KOPT-K1 (cell line): Measurements from ENCODE around the gene ZNF692.

Experiments used
- H3K27ac ChIP-seq: fragments of 200-600 bp; sonication (generic); 2 replicates; pipeline ENCODE4 v1.5.1; 2016; ENCODE audit warnings: antibody characterized with exemption, mild to moderate bottlenecking, low read depth, low read length; ENCODE audit not compliant: poor library complexity, severe bottlenecking
- H3K36me3 ChIP-seq: fragments of 200-600 bp; sonication (generic); 2 replicates; pipeline ENCODE4 v1.5.1; 2017; ENCODE audit warnings: antibody characterized with exemption, mild to moderate bottlenecking, low read length, moderate library complexity; ENCODE audit not compliant: insufficient read depth
- H3K9me3 ChIP-seq: fragments of 200-600 bp; sonication (generic); 2 replicates; pipeline ENCODE4 v1.5.1; 2017; ENCODE audit warnings: antibody characterized with exemption, low read length, mild to moderate bottlenecking; ENCODE audit not compliant: insufficient read depth, poor library complexity, severe bottlenecking

The ZNF692 gene

GRCh38 chr1:248858891-248859889 is at the start of gene ZNF692:
ZNF692 (minus strand) TSS chr1:248859085; CDS start chr1:248858309, 776 bp downstream.
- peaks cover 19% of the 10 kb centered on the region for H3K36me3 ChIP-seq
- no peaks in the 10 kb centered on the region for H3K9me3 ChIP-seq
- peak within 1 kb of the TSS; percentile 81 for H3K27ac ChIP-seq

- H3K27ac ChIP-seq: peak overlapping the region; percentile 83
Measured at GRCh38 chr1:248906753-248907661, 48.1 kb upstream of the ZNF692 start.

GRCh38 chr1:248906009-248906752 is 47.3 kb upstream of the ZNF692 start, which contains the start of gene PGBD2:
PGBD2 (plus strand) TSS chr1:248906235; CDS start chr1:248913863, 7,628 bp downstream.
- H3K36me3 ChIP-seq: no peaks in the 10 kb centered on the region
- H3K9me3 ChIP-seq: no peaks in the 10 kb centered on the region
- H3K27ac ChIP-seq: peak within 1 kb of the TSS; percentile 93

More at GRCh38 chr1:248906753-248907661, 48.1 kb upstream of the ZNF692 start:
- H3K36me3 ChIP-seq: no peaks in the 10 kb centered on the region
- H3K9me3 ChIP-seq: no peaks in the 10 kb centered on the region

- no peaks in the 10 kb centered on the region for H3K9me3 ChIP-seq
- H3K27ac ChIP-seq: peak overlapping the region; percentile 93
- H3K36me3 ChIP-seq: no peaks in the 10 kb centered on the region
Measured at GRCh38 chr1:248905662-248906008, 46.8 kb upstream of the ZNF692 start.

GRCh38 chr1:248904437-248905216 is 45.7 kb upstream of the ZNF692 start:
- no peaks in the 10 kb centered on the region for H3K36me3 ChIP-seq
- H3K27ac ChIP-seq: no peak overlapping the region
- H3K9me3 ChIP-seq: no peaks in the 10 kb centered on the region

GRCh38 chr1:248901578-248901977 is 42.7 kb upstream of the ZNF692 start:
- H3K36me3 ChIP-seq: no peaks in the 10 kb centered on the region
- H3K27ac ChIP-seq: no peak overlapping the region

GRCh38 chr1:248900637-248901036 is 41.8 kb upstream of the ZNF692 start:
- H3K9me3 ChIP-seq: no peaks in the 10 kb centered on the region
- H3K36me3 ChIP-seq: no peaks in the 10 kb centered on the region
- H3K27ac ChIP-seq: no peak overlapping the region

More at GRCh38 chr1:248901578-248901977, 42.7 kb upstream of the ZNF692 start:
- H3K9me3 ChIP-seq: no peaks in the 10 kb centered on the region

- Histone ChIP-seq H3K9me3 (no peaks in the 10 kb centered on the region), H3K27ac (no peak overlapping the region), H3K36me3 (no peaks in the 10 kb centered on the region)
Measured at GRCh38 chr1:248897412-248898337, 38.8 kb upstream of the ZNF692 start.

GRCh38 chr1:248894837-248895236 is 36.0 kb upstream of the ZNF692 start:
- Histone ChIP-seq H3K27ac (no peak overlapping the region), H3K36me3 (no peaks in the 10 kb centered on the region), H3K9me3 (no peaks in the 10 kb centered on the region)

- Histone ChIP-seq H3K27ac (no peak overlapping the region), H3K9me3 (no peaks in the 10 kb centered on the region), H3K36me3 (no peaks in the 10 kb centered on the region)
Measured at GRCh38 chr1:248892590-248892989, 33.7 kb upstream of the ZNF692 start.

GRCh38 chr1:248891758-248892157 is 32.9 kb upstream of the ZNF692 start:
- no peaks in the 10 kb centered on the region for H3K36me3 ChIP-seq
- no peak overlapping the region for H3K27ac ChIP-seq
- no peaks in the 10 kb centered on the region for H3K9me3 ChIP-seq

GRCh38 chr1:248890549-248891498 is 31.9 kb upstream of the ZNF692 start:
- no peaks in the 10 kb centered on the region for H3K9me3 ChIP-seq
- H3K27ac ChIP-seq: no peak overlapping the region
- H3K36me3 ChIP-seq: no peaks in the 10 kb centered on the region
